HCT116 (cell line): ENCODE data around the gene ACP2. TPM values are rescaled to one million over a fixed set of nuclear protein-coding genes. Genes with fewer than 3 reads are reported as not detected.

ENCODE experiments used
- ATAC-seq: fragments of 200-7000 bp; cut with Tn5 transposase; 2 replicates; pipeline ENCODE4 v1.9.1; 2020; ENCODE audit warnings: mild to moderate bottlenecking, moderate library complexity
- BruUV-seq: library from RNA; stranded (reverse); fragments of 400-500 nt; replicated peaks from 2 replicates; lab custom pipeline; 2021; lab: Mats Ljungman, UMichigan
- CTCF ChIA-PET: fragments of 300-600 bp; sonication (Branson Sonifier 250); formaldehyde crosslinking; loops from one replicate; lab custom pipeline; 2021; ENCODE audit warnings: antibody characterized with exemption; lab: Charles Lee
- POLR2A ChIA-PET: fragments of 300-600, 350-600 bp; sonication (Branson Sonifier 250); formaldehyde crosslinking; loops from one replicate; lab custom pipeline; 2021; ENCODE audit warnings: antibody characterized with exemption; lab: Charles Lee
- RAD21 ChIA-PET, 2 experiments: fragments of 300-600 bp; sonication (Branson Sonifier 250); formaldehyde crosslinking; loops; one replicate each; lab custom pipeline; 2023; ENCODE audit warnings: low total read pairs in 2 of 2; ENCODE audit not compliant: uncharacterized antibody in 2 of 2, unreplicated experiment in 2 of 2, low non-redundant PET in 1 of 2; lab: Charles Lee
- DNase-seq: peaks from one replicate; pipeline ENCODE4 v3.0.0-alpha.2; 2010; ENCODE audit warnings: low read depth, low spot score
- H2AFZ ChIP-seq: fragments of 200-600 bp; shearing (Covaris generic), sonication (generic); 2 replicates; pipeline ENCODE4 v1.6.1; 2017; ENCODE audit warnings: low read depth, mixed run types, mixed read lengths, antibody characterized with exemption, low read length; ENCODE audit not compliant: poor library complexity, severe bottlenecking
- H3K27ac ChIP-seq: 2 replicates; pipeline ENCODE4 v1.5.1; 2012; ENCODE audit warnings: low read depth, low read length
- H3K27me3 ChIP-seq: fragments of 200-600 bp; sonication (generic); 2 replicates; pipeline ENCODE4 v1.6.1; 2016; ENCODE audit warnings: mixed run types, low read length, mixed read lengths; ENCODE audit not compliant: insufficient read depth
- H3K36me3 ChIP-seq, 2 experiments: fragments of 200-500 bp in 1 of 2; fragments of 200-600 bp in 1 of 2; sonication (Bioruptor generic) in 1 of 2; sonication (generic) in 1 of 2; 2 replicates each; pipeline versions ENCODE4 v1.5.1 to v1.6.1; 2014 to 2016; ENCODE audit warnings: low read length in 2 of 2, inconsistent platforms in 1 of 2, mixed read lengths in 1 of 2, mixed run types in 1 of 2; ENCODE audit not compliant: insufficient read depth in 2 of 2, control insufficient read depth in 1 of 2
- H3K4me1 ChIP-seq, 2 experiments: fragments of 200-600 bp in 1 of 2; sonication (generic) in 1 of 2; 2 replicates each; pipeline versions ENCODE4 v1.5.1 to v1.6.1; 2012 to 2017; ENCODE audit warnings: low read length in 2 of 2, inconsistent platforms in 1 of 2, mild to moderate bottlenecking in 1 of 2, mixed read lengths in 1 of 2, mixed run types in 1 of 2, moderate library complexity in 1 of 2; ENCODE audit not compliant: insufficient read depth in 2 of 2, control insufficient read depth in 1 of 2
- H3K4me2 ChIP-seq: fragments of 200-600 bp; sonication (generic); 2 replicates; pipeline ENCODE4 v1.6.1; 2017; ENCODE audit warnings: mixed run types, low read length, mixed read lengths
- H3K4me3 ChIP-seq, 2 experiments: fragments of 200-600 bp in 1 of 2; sonication (generic) in 1 of 2; replicated peaks in 1 of 2; 2 replicates each; pipeline ENCODE4 v1.5.1; 2011 to 2016; ENCODE audit warnings: low read length in 2 of 2, control low read depth in 1 of 2, low read depth in 1 of 2, mild to moderate bottlenecking in 1 of 2, mixed read lengths in 1 of 2, mixed run types in 1 of 2
- H3K79me2 ChIP-seq: fragments of 200-600 bp; sonication (generic); 2 replicates; pipeline ENCODE4 v1.6.1; 2017; ENCODE audit warnings: mild to moderate bottlenecking, mixed run types, low read length, moderate library complexity, mixed read lengths; ENCODE audit not compliant: insufficient read depth
- H3K9ac ChIP-seq: fragments of 200-600 bp; sonication (generic); 2 replicates; pipeline ENCODE4 v1.6.1; 2016; ENCODE audit warnings: low read length, mixed read lengths
- H3K9me2 ChIP-seq: fragments of 200-600 bp; sonication (generic), shearing (Covaris generic); 2 replicates; pipeline ENCODE4 v1.6.1; 2017; ENCODE audit warnings: mixed run types, mild to moderate bottlenecking, moderate library complexity; ENCODE audit not compliant: insufficient read depth
- H3K9me3 ChIP-seq, 2 experiments: fragments of 200-500 bp in 1 of 2; fragments of 200-600 bp in 1 of 2; sonication (Bioruptor generic) in 1 of 2; sonication (generic) in 1 of 2; 2 replicates each; pipeline ENCODE4 v1.6.1; 2014 to 2017; ENCODE audit warnings: low read length in 2 of 2, mixed read lengths in 2 of 2, inconsistent platforms in 1 of 2, low read depth in 1 of 2, mild to moderate bottlenecking in 1 of 2, mixed run types in 1 of 2, moderate library complexity in 1 of 2; ENCODE audit not compliant: control insufficient read depth in 1 of 2, insufficient read depth in 1 of 2
- H4K20me1 ChIP-seq: fragments of 200-600 bp; sonication (generic), shearing (Covaris generic); 2 replicates; pipeline ENCODE4 v1.6.1; 2017; ENCODE audit warnings: mixed run types, mild to moderate bottlenecking, moderate library complexity; ENCODE audit not compliant: insufficient read depth
- EZH2phosphoT487 ChIP-seq: fragments of 200-600 bp; IDR thresholded peaks from 2 replicates; pipeline ENCODE4 v1.6.1; 2018; ENCODE audit warnings: antibody characterized with exemption, borderline replicate concordance
- FOSL1 ChIP-seq: IDR thresholded peaks from 2 replicates; pipeline ENCODE4 v1.6.1; 2012; ENCODE audit warnings: low read depth
- SIN3A ChIP-seq: IDR thresholded peaks from 2 replicates; pipeline ENCODE4 v1.6.1; 2012; ENCODE audit warnings: low read depth
- ZNF274 ChIP-seq: fragments of 200-500 bp; sonication (Bioruptor generic); IDR thresholded peaks from 2 replicates; pipeline ENCODE4 v1.6.1; 2014; ENCODE audit warnings: mild to moderate bottlenecking, low read depth, low read length, inconsistent platforms
- intact Hi-C: fragments of 100-400 bp; cut with micrococcal nuclease; formaldehyde crosslinking; loops from 2 replicates; pipeline ENCODE4 v1.10.0; 2022
- total RNA-seq: library from RNA; stranded (reverse); gene quantifications from one replicate; pipeline ENCODE4 v1.2.1, GENCODE V29; 2021; ENCODE audit not compliant: unreplicated experiment
- TF ChIP-seq, protein P1 (sequence below): IDR thresholded peaks from 2 replicates; pipeline ENCODE4 v1.6.1; 2012; ENCODE audit warnings: low read depth

Gene ACP2
- total RNA-seq, 1 experiment from 2014 or later, result 21.5 TPM

- Histone ChIP-seq H3K9me3 (no peaks in the 10 kb centered on the region), H3K9ac (no peak overlapping the region), H3K27me3 (no peaks in the 10 kb centered on the region), H3K4me2 (no peak overlapping the region), H4K20me1 (no peaks in the 10 kb centered on the region), H2AFZ (no peak overlapping the region), H3K36me3 (peaks cover 36 to 45% of the 10 kb centered on the region in 2 experiments), H3K79me2 (no peaks in the 10 kb centered on the region)
- no TSS peak for BruUV-seq
- DNase-seq (no peak), ATAC-seq (no peak)
- intact Hi-C loops, result no loop called here
- RAD21 ChIA-PET, result no interaction called here
- POLR2A ChIA-PET, result no interaction called here
- TF ChIP-seq FOSL1, result no peak
- TF ChIP-seq, protein P1, sequence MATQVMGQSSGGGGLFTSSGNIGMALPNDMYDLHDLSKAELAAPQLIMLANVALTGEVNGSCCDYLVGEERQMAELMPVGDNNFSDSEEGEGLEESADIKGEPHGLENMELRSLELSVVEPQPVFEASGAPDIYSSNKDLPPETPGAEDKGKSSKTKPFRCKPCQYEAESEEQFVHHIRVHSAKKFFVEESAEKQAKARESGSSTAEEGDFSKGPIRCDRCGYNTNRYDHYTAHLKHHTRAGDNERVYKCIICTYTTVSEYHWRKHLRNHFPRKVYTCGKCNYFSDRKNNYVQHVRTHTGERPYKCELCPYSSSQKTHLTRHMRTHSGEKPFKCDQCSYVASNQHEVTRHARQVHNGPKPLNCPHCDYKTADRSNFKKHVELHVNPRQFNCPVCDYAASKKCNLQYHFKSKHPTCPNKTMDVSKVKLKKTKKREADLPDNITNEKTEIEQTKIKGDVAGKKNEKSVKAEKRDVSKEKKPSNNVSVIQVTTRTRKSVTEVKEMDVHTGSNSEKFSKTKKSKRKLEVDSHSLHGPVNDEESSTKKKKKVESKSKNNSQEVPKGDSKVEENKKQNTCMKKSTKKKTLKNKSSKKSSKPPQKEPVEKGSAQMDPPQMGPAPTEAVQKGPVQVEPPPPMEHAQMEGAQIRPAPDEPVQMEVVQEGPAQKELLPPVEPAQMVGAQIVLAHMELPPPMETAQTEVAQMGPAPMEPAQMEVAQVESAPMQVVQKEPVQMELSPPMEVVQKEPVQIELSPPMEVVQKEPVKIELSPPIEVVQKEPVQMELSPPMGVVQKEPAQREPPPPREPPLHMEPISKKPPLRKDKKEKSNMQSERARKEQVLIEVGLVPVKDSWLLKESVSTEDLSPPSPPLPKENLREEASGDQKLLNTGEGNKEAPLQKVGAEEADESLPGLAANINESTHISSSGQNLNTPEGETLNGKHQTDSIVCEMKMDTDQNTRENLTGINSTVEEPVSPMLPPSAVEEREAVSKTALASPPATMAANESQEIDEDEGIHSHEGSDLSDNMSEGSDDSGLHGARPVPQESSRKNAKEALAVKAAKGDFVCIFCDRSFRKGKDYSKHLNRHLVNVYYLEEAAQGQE, result no peak
- no peak for TF ChIP-seq SIN3A
- TF ChIP-seq ZNF274, result no peak
- TF ChIP-seq EZH2phosphoT487, result no peak
- TF ChIP-seq, all 23 proteins: peak for 0
- Histone ChIP-seq H3K4me1 (no peaks in the 10 kb centered on the region), H3K4me3 (no peak overlapping the region), H3K9me2 (no peaks in the 10 kb centered on the region), H3K27ac (no peak overlapping the region)
- CTCF ChIA-PET, result no interaction called here
Measured at GRCh38 chr11:47288066-47288465, 39.5 kb upstream of the ACP2 start.
